Stimulated activated CD4-positive, alpha-beta T cell treated with anti-CD3 and anti-CD28 coated beads, TNF-alpha, amount 100 ng/mL, for 24 hours (primary cell): ENCODE measurements around the gene LEKR1.
"Not testable (repeated sequence)": the region's sequence is repeated elsewhere in the genome, so short reads cannot be mapped to it uniquely, and the experiment has no call there.

Experiments used
- DNase-seq, 3 experiments: peaks; one replicate each; pipeline ENCODE4 v3.0.0-alpha.2; 2020; ENCODE audit warnings: low read depth in 3 of 3

Gene LEKR1

GRCh38 chr3:156902916-156903315, 76.8 kb downstream of the LEKR1 start:
- no peak for DNase-seq

DNA sequence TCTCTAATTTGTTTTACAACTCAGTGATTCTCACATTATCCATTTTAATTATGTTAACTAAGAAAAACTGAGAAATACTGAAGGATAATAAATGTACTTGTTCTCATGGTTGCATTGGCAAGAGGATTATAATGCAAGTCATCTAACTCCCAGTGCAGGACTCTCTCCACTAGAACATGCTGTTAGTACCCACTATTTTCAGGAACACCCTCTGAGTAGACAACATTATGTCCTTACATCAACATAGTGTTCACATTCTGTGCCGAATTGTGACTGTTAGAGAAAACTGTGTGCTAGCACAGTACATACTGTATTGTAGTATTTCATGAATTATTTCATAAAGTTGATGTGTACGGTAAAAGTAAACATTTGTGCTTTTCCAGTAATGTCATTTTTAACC, 80.1 kb downstream of the LEKR1 start:
- no peak for DNase-seq

GRCh38 chr3:156908398-156908797, 82.2 kb downstream of the LEKR1 start:
- DNase-seq, result no peak

- DNase-seq, result no peak
Observed at GRCh38 chr3:156910022-156910421, 83.9 kb downstream of the LEKR1 start.

DNA sequence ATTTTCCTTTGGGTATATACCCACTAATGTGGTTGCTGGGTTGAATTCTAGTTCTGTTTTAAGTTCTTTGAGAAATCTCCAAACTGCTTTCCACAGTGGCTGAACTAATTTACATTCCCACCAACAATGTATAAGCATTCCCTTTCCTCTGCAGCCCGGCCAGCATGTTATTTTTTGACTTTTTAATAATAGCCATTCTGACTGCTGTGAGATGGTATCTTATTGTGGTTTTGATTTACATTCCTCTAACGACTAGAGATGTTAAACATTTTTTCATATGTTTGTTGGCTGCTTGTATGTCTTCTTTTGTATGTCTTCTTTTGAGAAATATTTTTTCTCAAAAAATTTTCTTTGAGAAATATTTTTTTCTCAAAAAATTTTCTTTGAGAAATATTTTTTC, 84.7 kb downstream of the LEKR1 start:
- not testable (repeated sequence) for DNase-seq

GRCh38 chr3:156914300-156914699, 88.1 kb downstream of the LEKR1 start:
- DNase-seq, result not testable (repeated sequence)

- no peak for DNase-seq
Observed at GRCh38 chr3:156915372-156915771, 89.2 kb downstream of the LEKR1 start.

GRCh38 chr3:156918746-156919145, 92.6 kb downstream of the LEKR1 start:
- DNase-seq, result no peak

GRCh38 chr3:156919818-156920217, 93.7 kb downstream of the LEKR1 start:
- no peak for DNase-seq

GRCh38 chr3:156920399-156920798, 94.2 kb downstream of the LEKR1 start:
- no peak for DNase-seq

DNA sequence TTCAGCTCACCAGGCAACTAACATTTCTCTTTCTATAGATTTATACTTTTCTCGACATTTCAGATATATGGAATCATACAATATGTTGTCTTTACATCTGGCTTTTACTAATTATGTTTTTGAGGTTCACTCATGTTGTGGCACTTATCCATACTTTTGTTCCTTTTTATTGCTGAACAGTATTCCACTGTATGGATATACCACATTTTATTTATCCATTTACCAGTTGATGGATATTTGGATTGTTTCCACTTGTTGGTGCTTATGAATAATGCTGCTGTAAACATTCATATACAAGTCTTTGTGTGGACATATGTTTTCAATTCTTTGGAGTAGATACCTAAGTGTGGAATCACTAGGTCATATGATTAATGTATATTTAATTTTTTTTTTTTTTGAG, 97.2 kb downstream of the LEKR1 start:
- no peak for DNase-seq

GRCh38 chr3:156938724-156939123, 112.6 kb downstream of the LEKR1 start:
- no peak for DNase-seq

- DNase-seq, result no peak
Observed at GRCh38 chr3:156939315-156939714, 113.2 kb downstream of the LEKR1 start.

DNA sequence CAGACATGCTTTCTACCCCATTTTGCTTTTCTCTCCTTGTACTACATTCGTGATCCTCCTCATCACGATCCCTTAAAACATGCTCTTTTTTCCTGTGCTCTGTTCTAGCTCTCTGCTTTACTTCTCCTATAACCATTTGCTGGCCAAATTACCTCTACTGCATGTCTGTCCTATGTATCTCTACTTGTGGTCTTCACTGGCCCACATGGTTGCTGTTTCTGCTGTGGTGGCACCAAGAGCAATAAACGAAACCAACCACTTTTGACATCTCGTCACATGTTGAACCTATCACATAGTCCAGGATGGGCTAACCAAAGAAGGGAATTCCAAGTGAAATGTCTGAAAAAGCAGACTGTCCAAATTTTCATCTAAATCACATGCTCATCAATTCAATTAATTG, 115.2 kb downstream of the LEKR1 start:
- no peak for DNase-seq

DNA sequence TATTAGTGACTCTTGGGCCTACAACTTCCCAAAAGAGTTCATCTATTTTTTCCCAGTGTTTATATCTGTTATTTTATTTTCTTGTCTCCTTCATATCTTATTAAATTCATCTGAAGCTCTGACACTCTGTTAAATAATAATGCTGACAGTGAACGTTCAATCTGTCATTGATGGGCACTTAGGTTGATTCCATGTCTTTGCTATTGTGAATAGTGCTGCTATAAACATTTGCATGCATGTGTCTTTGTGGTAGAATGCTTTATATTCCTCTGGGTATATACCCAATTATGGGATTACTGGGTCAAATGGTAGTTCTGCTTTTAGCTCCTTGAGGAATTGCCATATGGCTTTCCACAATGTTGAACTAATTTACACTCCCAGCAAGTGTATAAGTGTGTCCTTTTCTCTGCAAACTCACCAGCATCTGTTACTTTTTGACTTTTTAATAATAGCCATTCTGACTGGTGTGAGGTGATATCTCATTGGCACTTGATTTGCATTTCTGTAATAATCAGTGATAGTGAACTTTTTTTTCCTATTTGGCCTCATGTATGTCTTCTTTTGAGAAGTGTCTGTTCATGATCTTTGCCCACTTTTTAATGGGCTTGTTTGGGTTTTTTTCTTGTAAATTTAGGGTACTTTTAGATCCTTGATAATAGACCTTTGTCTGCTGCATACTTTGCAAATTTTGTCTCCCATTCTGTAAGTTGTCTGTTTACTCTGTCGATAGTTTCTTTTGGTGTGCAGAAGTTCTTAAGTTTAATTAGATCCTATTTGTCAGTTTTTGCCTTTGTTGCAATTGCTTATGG, 122.5 kb downstream of the LEKR1 start:
- DNase-seq, result no peak

DNA sequence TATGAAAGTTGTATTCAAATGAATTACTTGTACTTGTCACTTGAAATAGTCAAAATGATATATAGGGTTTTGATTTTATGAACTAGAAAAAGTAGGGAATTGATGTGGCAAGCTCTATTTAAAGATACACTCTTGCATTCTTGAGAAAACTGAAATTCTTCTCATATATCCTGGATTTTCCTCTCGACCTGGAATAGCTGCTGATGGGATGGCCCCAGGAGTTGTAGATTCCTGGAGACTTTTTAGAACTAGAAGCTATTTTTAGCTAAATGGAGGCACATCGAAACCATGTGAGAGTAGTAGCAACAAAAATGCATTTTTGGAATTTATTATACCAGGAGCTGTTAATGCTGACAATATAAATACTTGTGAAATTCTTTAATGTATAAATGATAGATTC, 125.9 kb downstream of the LEKR1 start:
- no peak for DNase-seq

GRCh38 chr3:156957715-156958114, 131.6 kb downstream of the LEKR1 start:
- DNase-seq, result no peak

GRCh38 chr3:156963096-156963495, 136.9 kb downstream of the LEKR1 start:
- DNase-seq, result no peak

DNA sequence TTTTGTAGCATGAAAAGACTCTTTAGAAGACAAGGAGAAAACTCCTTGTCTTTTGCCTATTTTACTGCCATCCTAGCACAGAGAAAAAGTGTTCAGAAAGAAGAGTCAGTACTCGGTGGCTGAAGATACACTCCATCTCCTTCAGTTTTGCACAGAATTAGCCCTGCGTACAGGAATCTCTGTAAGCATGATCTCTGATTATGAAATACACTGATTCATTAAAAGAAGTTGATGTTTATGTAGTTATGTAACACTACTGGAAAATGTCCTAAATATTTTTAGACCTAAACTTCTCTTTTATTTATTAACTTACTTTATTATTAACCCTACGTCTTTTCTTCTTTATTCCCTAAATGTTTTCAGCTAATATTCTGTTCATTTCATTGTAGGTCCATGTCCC, 138.4 kb downstream of the LEKR1 start:
- no peak for DNase-seq

DNA sequence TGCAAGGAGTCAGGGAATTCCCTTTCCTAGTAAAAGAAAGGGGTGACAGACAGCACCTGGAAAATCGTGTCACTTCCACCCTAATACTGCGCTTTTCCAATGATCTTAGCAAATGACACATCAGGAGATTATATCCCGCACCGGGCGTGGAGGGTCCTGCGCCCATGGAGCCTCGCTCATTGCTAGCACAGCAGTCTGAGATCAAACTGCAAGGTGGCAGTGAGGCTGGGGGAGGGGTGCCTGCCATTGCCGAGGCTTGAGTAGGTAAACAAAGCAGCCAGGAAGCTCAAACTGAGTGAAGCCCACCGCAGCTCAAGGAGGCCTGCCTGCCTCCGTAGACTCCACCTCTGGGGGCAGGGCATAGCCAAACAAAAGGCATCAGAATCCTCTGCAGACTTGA, 140.2 kb downstream of the LEKR1 start:
- not testable (repeated sequence) for DNase-seq

DNA sequence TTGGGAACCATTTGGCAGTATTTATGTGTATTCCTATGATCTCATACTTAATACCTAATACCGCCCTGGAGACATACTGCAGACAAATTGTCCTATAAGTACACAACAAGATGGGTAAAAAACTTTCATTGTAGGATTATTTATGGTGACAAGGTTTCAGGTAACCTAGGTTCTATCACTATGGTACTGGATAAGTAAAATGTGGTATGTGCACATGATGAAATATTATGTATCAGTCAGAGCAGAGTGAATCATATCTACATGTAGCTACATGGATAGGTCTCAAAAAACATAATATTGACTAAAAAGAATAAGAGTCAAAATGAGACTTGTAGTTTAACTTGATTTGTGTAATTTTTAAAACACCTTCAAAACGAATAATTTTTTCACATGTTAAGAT, 147.8 kb downstream of the LEKR1 start:
- no peak for DNase-seq

GRCh38 chr3:156974931-156975330, 148.8 kb downstream of the LEKR1 start:
- DNase-seq, result no peak

DNA sequence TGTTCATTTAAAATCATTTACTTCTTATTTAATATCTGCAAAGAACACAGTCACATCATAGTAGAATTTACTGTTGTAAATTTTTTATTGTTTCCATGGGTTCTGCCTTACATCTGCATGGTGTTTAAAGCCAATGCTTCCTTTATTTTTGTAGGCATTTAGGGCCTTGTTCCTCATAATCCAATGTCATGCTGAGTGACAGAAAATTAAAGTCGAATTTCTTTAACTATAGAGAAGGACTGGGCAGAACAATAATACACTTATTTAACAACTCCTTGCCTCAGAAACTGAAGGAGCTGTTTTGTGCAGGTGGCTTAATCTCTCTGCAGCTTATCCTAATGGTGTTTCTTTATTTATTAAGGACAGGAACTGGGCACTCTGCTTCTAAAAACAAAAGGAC, 149.6 kb downstream of the LEKR1 start:
- no peak for DNase-seq

DNA sequence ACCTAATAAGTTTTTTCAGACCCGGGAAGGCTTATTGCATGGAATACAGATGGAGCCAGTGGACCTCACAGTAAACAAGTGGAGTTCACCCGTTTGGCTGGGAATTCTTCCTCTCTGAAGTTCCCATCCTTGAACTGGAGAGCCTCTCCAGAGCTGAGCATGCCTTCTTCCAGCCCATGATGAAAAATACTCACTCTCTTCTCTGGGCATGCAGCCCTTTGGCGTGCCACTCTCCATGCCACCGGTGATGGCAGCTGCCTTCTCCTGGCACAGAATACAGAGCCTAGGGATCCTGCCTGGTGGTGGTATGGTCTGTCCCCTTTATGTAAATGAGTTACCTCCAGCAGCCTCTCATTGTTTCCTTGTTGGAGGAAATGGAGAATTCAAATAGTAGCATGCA, 150.8 kb downstream of the LEKR1 start:
- DNase-seq, result no peak
